ENCODE measurements around the gene HECA.

- TF ChIP-seq POLR2A (IDR thresholded peaks at IDR 0.05): no peak
- no peak for TF ChIP-seq CTCF (IDR thresholded peaks at IDR 0.05)
- no peak for TF ChIP-seq POLR2AphosphoS5 (IDR thresholded peaks at IDR 0.05)
- no peak for TF ChIP-seq EP300 (IDR thresholded peaks at IDR 0.05)
Measured at GRCh38 chr6:139107051-139107450, 27.8 kb upstream of the HECA start.
